Stimulated activated CD8-positive, alpha-beta memory T cell treated with anti-CD3 and anti-CD28 coated beads, Interleukin-2, amount 100 ng/mL, for 1 hour (primary cell): Measurements from ENCODE around the gene ACSS3.
"Not testable (repeated sequence)": the region's sequence is repeated elsewhere in the genome, so short reads cannot be mapped to it uniquely, and the experiment has no call there.

ENCODE experiments used
- DNase-seq, 2 donors: peaks; one replicate each; pipeline ENCODE4 v3.0.0-alpha.2; 2020; ENCODE audit warnings: low read depth in 2 of 2

ACSS3 gene

GRCh38 chr12:81094718-81095360 is 17.0 kb downstream of the ACSS3 start:
- DNase-seq, result no peak

GRCh38 chr12:81095501-81096232 is 17.8 kb downstream of the ACSS3 start:
- DNase-seq, result no peak

DNA sequence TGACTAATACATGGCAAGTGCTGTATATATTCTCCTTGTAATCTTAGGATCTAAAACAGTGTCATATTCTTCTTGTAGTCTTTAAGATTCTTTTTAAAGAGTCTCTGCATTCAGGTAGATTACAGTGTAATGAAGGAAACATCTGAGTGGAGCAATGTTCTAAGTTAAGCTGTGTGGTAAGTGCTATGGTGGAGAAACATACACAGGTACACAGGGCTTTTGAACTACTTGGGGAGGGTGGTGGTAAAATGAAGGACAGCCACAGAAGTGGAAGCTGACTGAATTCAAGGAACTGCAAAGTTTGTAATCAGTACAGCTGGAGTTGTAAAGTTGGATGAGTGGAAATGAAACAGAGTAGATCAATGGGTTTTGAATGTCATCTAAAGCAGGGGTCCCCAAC is 27.8 kb downstream of the ACSS3 start:
- DNase-seq, result no peak

DNA sequence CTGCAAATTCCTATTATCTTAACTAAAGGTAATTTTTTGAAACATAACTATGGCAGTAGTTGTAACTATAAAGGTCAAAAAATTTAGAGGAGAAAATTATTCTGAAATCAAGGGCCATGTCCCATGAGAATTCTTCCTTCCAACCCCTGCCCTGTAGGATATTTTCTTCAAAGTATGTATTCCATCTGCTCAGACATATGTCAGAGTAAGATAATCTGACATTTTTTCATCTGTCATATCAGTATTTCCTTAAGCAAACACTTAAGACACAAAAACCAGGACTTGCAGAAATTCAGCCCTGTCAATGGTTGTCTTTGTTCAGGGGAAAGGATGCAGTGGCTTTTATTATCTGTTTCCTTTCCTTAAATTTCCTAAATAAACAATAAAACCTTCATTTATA is 36.3 kb downstream of the ACSS3 start:
- no peak for DNase-seq

GRCh38 chr12:81119069-81119468 is 41.2 kb downstream of the ACSS3 start:
- DNase-seq, result not testable (repeated sequence)

GRCh38 chr12:81120961-81121360 is 43.1 kb downstream of the ACSS3 start:
- no peak for DNase-seq

DNA sequence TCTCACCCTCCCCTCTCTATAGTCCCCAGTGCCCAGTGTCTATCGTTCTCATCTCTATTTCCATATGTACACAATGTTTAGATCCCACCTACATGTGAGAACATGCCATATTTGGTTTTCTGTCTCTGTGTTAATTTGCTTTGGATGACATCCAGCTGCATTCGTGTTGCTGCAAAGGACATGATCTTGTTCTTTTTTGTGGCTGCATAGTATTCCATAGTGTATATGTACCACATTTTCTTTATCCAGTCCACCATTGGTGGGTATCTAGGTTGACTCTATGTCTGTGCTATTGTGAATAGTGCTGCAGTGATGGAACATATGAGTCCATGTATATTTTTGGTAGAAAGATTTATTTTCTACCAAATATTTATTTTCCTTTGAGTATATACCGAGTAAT is 45.7 kb downstream of the ACSS3 start:
- no peak for DNase-seq

DNA sequence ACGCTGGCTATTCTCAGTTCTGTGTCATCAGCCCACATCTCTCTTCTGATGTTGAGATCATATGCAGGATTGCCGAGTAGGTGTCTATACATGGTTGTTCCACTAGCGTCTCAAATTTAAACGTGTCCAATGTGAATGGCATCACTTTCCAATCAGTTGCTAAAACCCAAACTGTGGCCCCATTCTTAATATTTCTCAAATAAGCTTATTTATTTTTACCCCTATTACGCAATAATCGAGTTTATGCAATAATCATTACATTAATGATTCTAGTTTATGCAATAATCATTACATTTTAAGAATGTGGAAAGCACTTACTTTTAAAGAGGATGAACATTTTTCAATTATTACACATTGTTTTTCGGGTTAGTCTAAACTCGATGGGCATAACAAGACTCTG is 47.8 kb downstream of the ACSS3 start:
- no peak for DNase-seq

DNA sequence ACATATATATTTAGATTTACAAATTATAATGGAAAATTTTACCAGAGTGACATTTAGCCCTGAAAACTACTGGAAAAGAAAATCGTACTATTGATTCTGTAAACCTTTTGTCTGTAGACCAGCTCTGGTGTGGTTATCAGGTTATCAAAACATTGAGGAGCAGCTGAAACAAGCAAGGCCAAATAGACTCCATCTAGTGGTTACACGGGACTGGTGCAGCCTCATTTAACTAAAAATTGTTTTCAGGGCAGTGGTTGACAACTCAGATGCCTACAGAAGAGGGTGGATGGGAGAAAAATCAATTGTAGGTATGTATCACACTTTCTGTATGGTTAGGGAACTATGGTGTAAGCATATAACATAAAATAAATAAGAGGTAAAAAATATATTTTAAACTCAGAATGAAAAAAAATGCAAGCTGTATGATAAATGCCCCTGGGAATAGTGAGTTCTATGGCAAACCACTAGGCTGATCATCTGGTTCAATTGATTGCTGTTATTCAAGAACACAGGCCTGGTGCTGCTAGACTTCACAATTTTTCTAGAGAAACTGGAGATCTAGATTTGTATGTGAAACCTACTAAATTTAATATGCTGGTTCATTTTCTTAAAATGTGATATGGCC is 51.2 kb downstream of the ACSS3 start:
- DNase-seq, result no peak

DNA sequence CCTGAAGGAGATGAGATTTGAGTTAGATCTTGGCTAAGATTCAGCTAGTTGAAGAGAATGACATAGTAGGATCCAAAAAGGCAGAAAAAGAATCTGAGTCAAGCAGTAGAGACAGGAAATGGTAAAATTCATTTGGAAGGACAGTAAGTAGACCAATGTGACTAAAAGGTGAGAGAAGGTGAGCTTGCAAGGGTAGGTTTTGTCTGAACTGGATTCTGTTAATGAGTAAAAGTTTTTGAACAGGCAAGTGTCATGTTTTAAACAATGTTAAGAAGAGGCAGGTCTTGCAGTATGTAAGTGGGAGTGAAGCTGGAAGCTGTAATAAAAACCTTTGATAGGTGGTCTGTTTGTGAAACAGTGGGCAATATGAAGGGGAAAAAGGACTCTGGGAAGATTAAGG is 58.6 kb downstream of the ACSS3 start:
- DNase-seq, result no peak

DNA sequence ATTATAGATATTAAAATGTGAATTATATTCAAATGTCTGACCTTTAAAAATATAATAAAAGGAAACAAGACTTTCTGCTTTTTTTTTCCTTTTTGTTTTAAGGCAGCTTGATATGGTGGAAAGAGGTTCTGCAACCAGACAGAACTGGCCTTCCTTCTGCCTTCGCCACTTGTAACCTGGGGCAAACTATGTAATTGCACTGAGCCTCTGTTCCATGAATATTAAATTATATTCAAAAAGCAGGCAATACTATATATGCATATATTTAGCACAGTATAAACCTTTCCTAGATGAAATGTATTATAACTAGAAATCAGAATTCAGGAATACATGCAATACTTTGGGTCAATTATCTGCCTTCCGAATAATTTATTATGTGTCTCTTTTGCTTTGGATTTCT is 59.9 kb downstream of the ACSS3 start:
- DNase-seq, result no peak

GRCh38 chr12:81141217-81141616 is 63.3 kb downstream of the ACSS3 start:
- DNase-seq, result no peak

DNA sequence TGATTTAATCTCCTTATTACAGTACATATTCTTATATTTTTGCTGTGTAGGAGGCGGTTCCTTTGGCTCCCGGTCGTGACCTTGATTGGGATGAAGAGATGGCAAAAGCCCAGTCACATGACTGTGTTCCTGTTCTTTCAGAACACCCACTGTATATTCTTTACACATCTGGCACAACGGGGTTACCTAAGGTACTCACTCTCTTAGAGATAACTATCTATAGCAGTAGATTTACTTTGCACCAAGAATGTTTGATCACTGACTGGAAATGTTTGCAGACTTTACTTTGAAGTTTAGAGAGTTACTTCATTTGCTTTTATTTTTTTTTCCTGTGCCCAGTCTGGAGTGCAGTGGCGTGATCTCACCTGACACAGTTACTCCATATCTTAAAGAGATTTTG is 65.2 kb downstream of the ACSS3 start:
- DNase-seq, result no peak

DNA sequence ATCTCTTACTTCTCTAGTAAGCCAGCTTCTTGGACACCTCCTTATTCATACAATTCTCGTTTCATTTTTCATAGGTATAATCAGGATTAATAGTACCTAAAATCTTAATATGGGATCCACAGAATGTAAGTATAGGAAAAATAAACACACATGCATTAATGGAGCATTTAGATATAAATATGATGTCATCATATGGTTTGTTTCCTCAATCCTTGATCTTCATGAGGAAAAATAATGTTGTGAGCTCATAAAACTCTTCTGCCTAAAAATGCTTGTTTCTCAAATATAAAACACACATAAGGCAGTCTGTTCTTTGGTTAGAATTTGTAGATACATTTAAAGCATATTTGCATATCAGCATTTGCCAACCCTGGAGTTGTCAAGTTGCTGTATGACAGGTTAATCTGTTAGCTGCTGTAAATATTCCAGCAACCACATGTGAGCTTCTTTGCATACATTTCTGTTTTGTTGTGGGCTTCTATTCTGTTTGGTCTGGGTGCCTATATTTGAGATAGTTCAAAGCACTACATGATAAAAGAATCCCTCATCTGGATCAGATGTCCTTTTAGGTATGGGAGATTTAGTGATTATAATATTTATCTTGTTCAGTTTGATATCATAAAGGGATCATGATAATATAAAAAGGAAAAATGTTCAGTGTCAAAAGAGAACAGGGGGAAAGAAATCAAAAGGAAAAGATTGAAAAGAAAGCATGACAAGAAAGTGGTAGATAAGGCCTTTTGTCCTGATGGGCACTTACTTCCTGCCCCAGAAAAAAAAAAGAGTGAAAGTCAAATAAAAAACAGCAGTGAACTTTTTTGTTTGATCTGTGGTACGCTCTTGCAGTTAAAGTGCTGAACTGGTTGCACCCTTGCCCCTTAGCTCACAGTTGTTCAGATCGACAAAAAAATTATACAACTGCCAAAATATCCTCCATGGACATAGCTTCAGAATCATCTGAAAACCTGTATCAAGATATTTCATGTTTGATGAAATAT is 68.6 kb downstream of the ACSS3 start:
- no peak for DNase-seq

GRCh38 chr12:81147292-81147919 is 69.5 kb downstream of the ACSS3 start:
- DNase-seq, result no peak

DNA sequence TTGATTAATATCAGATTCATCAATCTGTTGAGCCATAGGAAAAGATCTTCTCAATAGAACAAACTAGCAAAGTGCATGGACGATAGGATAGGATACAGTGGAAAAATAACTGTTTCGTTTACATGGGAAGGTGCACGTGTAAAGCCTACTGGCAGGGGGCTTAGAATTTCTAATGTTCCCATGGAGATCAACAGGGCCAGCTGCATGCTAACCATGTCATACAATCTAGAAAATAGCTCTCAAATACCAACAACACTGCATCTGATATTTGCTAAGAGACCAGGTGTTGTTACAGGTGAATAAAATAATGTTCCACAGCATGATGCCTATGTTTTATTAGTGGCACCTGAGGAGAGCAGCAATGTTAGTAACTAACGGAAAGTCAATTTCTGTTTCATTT is 72.5 kb downstream of the ACSS3 start:
- no peak for DNase-seq

DNA sequence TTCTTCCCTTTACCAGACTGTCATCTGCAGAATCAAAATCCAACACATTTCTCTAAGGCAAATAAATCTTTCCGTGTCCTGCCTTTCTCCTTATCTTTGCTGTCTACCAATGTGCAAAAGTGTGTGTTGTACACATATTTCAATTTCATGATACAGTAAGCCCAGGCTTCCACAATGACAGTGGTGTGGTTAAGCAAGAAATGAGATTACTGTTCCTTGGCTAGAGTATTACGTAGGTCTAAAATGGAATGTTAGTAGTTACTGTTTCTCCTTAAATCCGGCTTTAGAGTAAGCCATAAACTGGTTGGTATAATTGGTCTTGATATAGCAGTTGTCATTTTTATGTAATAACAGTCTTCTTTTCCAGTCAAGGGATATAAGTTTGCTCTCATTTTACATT is 82.0 kb downstream of the ACSS3 start:
- DNase-seq, result no peak

GRCh38 chr12:81161680-81162079 is 83.8 kb downstream of the ACSS3 start:
- DNase-seq, result no peak

GRCh38 chr12:81162391-81163136 is 84.7 kb downstream of the ACSS3 start:
- no peak for DNase-seq

DNA sequence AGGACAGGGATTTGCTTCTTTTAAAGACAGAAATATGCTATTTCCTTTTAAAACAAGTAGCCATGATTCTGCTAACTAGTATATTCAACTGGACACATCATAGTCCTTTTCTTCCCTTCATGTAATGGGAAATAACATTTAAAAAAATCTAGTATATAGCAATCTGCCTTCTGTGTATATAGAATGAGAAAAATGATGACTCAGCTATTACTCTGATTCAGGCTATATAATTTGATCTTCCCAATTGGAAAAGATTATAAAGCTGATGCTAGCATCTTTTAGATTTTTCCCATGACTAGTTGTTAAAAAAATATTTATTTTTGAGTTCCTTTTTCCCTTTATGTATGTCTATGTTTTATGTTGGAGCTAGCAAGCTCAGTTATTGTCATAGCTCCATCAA is 86.9 kb downstream of the ACSS3 start:
- no peak for DNase-seq

DNA sequence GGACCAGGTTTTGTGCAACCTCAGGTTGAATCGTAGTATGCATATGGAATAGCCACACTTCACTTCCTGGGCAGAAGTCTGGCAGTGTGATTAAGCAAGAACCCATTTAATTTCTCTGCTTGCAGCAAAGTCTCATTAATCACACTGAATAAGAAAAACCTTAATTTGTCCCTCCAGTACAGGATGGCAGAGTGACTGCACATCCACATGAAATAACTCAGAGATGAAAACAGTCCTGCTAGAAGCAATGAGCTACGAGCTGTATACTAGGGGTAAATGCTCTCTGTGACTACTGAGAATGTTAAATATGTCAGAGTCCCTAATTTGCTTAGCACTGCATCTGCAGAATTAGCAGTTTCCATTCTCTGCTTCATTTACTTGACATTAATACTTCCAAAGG is 88.9 kb downstream of the ACSS3 start:
- DNase-seq, result no peak
